Skeletal muscle satellite cell (primary cell): ENCODE results near the gene TELO2.
"Not testable (repeated sequence)": the region's sequence is repeated elsewhere in the genome, so short reads cannot be mapped to it uniquely, and the experiment has no call there.

Experiments
- H3K27me3 ChIP-seq: 2 replicates; pipeline ENCODE4 v1.7.0; 2013; ENCODE audit warnings: low read length; ENCODE audit not compliant: control insufficient read depth, insufficient read depth
- H3K36me3 ChIP-seq: 2 replicates; pipeline ENCODE4 v1.7.0; 2013; ENCODE audit warnings: mild to moderate bottlenecking, control low read depth, low read length; ENCODE audit not compliant: insufficient read depth
- H3K4me1 ChIP-seq: 2 replicates; pipeline ENCODE4 v1.7.0; 2013; ENCODE audit warnings: low read length; ENCODE audit not compliant: control insufficient read depth, insufficient read depth
- H3K4me2 ChIP-seq: 2 replicates; pipeline ENCODE4 v1.7.0; 2013; ENCODE audit warnings: mild to moderate bottlenecking, low read length
- H3K4me3 ChIP-seq: 2 replicates; pipeline ENCODE4 v1.7.0; 2013; ENCODE audit warnings: low read length
- H3K9ac ChIP-seq: 2 replicates; pipeline ENCODE4 v1.7.0; 2013; ENCODE audit warnings: mild to moderate bottlenecking, low read depth, low read length, moderate library complexity
- H3K9me3 ChIP-seq: replicated peaks from 2 replicates; pipeline ENCODE4 v1.7.0; 2013; ENCODE audit warnings: mild to moderate bottlenecking, control low read depth, low read length

Gene TELO2

DNA sequence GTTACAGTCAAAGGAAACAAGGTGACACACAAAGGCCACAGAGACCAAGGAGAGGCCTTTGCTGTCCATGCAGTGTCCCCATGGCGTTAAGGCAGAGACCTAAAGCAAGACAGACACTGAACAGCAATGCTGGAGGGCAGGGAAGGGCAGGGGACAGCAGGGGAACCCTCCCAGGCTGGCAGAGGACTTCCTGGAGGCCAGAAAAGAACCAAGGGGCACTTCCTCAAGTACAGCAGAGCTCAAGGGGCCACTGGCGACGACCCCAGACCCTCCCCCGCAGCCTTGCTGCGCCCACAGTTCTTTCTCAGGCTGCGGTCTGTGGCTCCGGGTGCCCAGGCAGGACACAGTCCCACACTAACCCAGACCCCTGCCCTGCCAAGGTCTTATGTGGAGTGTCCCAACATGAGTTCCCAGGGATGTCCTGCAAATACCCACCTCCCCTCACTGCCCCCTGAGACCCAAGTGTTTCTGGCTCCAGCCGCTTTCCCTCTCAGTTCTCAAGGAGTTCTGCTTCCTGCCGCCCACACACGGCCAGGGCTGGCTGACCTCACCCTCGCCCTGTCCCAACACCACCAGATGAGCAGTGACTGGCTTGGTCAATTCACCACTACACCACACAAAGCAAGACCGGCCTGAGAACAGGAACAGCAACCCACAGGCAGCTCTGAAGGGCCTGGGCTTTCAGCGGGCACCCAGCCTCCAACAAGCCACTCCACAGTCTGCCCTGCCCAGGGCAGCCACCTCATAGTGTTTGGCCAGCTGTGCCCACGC, 22.5 kb upstream of the TELO2 start:
- Histone ChIP-seq H3K36me3 (no peaks in the 10 kb centered on the region), H3K4me3 (peak overlapping the region; percentile 43), H3K9ac (peak overlapping the region; percentile 42), H3K9me3 (no peaks in the 10 kb centered on the region), H3K4me2 (peak overlapping the region; percentile 69), H3K4me1 (peaks cover 28% of the 10 kb centered on the region), H3K27me3 (no peaks in the 10 kb centered on the region)

DNA sequence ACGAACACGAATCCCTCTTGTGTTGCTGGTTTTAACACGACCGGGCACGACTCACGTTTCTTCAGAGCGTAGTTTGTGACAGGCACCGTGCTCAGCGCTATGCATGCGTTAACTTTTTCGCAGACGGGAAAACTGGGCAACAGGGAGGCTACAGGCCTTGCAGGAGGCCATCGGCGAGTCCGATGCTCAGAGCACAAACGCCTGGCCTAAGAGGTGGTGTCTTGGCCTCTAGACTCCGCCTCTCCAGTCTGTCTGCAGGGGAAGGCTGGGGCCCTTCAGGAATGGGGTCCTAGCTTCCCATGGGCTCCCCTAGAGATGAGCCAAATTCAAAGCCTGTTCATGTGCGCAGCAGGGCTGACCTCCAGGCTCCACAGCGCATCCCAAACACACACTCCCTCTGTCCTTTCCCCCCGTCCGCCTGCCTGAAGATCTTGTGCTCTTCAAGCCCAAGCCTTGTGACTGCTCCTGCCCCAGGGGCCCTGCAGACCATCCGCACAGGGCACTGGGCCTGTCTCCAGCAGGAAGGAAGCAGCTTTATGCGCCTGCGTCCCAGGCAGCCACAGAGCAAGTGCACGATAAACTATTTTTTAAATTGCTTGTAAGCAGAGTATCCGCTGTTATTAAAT, 21.5 kb upstream of the TELO2 start:
- H3K4me1 ChIP-seq: peaks cover 31% of the 10 kb centered on the region
- no peaks in the 10 kb centered on the region for H3K9me3 ChIP-seq
- no peak overlapping the region for H3K4me3 ChIP-seq
- no peak overlapping the region for H3K9ac ChIP-seq
- no peaks in the 10 kb centered on the region for H3K27me3 ChIP-seq
- H3K36me3 ChIP-seq: no peaks in the 10 kb centered on the region
- H3K4me2 ChIP-seq: peak overlapping the region; percentile 69

DNA sequence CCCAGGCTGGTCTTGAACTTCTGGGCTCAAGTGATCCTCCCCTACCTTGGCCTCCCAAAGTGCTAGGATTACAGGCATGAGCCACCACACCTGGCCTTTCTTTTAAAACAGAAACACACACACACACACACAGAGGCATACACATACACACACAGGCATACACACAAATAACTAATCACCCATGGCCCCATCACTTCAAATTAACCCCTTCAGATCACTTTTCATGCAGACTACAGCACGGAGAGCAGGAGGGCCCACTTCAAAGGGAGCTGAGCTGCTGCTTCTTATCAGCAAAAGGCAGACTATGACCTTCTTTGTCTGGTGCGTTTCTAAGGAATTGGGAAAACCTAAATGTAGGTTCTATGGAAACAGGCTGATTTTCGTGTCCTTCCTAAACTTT, 20.2 kb upstream of the TELO2 start:
- Histone ChIP-seq H3K27me3 (no peaks in the 10 kb centered on the region), H3K4me2 (no peak overlapping the region), H3K4me3 (no peak overlapping the region), H3K4me1 (peaks cover 31% of the 10 kb centered on the region), H3K9me3 (no peaks in the 10 kb centered on the region), H3K36me3 (no peaks in the 10 kb centered on the region), H3K9ac (no peak overlapping the region)

DNA sequence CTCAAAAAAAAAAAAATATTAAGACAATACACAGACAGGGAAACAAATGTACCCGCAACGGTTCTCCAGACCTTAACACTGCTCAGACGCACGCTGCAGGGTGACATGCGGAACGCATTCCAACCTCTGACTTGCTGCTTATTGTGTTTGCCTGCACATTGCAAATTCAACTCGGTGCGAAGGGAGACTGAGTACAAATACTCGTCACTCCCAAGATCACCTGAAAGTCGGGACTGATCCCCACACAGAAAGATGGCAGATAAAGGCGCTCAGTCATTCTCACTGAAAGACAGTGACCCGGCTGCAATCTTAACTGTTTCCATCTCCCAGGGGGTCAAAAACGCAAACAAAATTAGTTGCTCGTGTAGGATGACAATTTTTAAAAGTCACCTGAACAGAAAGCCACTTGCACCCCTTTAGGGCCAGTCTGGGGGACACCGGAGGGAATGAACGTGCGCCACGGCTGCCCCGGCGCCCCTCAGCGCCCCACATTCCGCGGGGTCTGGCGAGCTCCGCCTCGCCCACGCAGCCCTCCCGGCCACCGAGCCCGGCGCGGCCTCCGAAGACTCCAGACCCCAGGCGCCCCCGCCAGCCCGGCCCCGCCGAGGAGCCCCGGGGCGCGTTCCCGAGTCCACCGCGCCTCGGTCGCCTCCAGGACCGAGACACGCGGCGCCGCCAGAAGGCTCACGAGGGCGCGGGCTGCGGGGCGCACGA, 18.9 kb upstream of the TELO2 start:
- H3K36me3 ChIP-seq: no peaks in the 10 kb centered on the region
- H3K9me3 ChIP-seq: no peaks in the 10 kb centered on the region
- H3K4me2 ChIP-seq: peak overlapping the region; percentile 91
- peaks cover 31% of the 10 kb centered on the region for H3K4me1 ChIP-seq
- no peaks in the 10 kb centered on the region for H3K27me3 ChIP-seq
- peak overlapping the region; percentile 100 for H3K9ac ChIP-seq
- H3K4me3 ChIP-seq: peak overlapping the region; percentile 88

DNA sequence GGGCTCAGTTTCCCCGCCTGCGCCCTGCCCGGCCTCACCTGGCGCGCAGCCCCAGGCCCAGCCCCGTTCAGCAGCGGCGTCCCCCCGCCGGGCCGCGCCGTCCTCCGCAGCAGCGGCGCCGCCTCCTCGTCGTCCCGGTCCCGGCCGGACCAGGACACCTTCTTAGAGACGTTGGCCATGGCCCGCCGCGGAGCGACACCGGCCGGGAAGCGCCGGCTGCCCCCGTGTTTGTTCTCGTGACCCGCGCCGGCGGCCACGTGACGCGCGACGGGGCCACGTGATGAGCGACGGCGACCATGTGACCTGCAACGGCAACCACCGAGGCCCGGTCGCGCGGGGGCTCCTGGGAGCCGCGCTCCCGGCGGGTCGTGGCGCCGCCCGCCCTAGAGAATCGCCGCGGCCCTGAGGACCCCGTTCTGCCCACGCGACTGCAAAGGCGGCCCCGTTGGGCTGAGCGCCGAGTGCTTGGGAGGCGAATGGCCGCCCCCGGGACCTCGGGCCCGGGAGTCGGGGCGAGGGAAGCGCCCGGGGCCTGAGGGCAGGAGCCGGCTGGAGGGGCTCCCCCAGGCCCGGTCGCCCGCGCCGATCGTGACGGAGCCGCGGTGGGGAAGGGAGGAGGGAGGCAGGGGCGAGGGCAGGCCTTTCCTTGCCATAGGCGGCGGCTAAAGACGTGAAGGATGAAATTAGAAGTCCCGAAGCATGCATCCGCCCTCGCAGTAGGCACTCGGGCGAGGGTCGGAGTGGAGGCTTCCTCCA, 18.2 kb upstream of the TELO2 start, which contains the start of gene CLCN7:
TSS of gene CLCN7 (minus strand) at position 233 of the 756 bp plus-strand sequence. CDS start at position 179, 54 bp downstream.
- Histone ChIP-seq H3K9ac (peak within 1 kb of the TSS; percentile 100), H3K4me3 (peak within 1 kb of the TSS; percentile 88), H3K4me1 (peaks cover 28% of the 10 kb centered on the region), H3K9me3 (no peaks in the 10 kb centered on the region), H3K27me3 (no peaks in the 10 kb centered on the region), H3K36me3 (no peaks in the 10 kb centered on the region), H3K4me2 (peak within 1 kb of the TSS; percentile 91)

DNA sequence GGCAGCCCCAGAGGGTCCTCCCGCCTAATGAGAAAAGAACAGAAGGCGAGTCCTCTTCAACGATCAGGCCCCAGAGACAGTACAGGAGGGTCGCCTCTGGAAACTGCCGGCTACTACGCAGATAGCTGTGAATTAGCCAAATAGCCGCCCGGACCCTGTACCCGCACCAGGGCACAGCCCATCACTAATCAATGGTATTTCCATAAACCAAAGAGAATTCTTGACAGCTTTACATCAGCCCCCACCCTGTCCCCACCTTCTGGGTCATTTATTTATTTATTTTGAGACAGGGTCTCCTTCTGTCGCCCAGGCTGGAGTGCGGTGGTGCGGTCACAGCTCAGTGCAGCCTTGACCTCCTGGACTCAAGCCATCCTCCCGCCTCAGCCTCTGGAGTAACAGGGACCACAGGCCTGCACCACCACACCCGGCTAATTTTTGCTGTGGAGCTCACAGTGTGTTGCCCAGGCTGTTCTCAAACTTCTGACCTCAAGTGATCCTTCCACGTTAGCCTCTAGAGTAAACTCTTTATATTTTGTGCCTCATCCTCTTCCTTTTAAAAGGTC, 17.5 kb upstream of the TELO2 start:
- no peaks in the 10 kb centered on the region for H3K27me3 ChIP-seq
- peaks cover 21% of the 10 kb centered on the region for H3K4me1 ChIP-seq
- peak overlapping the region; percentile 91 for H3K4me2 ChIP-seq
- peak overlapping the region; percentile 88 for H3K4me3 ChIP-seq
- H3K36me3 ChIP-seq: no peaks in the 10 kb centered on the region
- H3K9me3 ChIP-seq: no peaks in the 10 kb centered on the region
- H3K9ac ChIP-seq: peak overlapping the region; percentile 100

DNA sequence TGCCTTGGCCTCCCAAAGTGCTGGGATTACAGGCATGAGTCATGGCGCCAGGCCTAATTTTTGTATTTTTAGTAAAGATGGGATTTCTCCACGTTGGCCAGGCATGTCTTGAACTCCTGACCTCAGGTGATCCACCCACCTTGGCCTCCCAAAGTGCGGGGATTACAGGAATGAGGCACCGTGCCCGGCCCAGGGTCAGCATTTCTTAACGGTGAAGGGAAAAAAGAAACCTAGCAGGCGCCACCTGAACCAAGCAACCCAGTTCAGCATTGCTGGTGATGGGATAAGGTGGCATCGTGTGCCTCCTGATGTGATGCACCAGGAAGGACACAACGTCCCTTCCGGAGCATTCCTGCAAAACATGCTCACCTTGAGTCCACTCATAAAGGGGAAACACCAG, 16.1 kb upstream of the TELO2 start:
- Histone ChIP-seq H3K36me3 (no peaks in the 10 kb centered on the region), H3K9ac (no peak overlapping the region), H3K9me3 (no peaks in the 10 kb centered on the region), H3K4me3 (no peak overlapping the region), H3K4me2 (no peak overlapping the region), H3K27me3 (no peaks in the 10 kb centered on the region), H3K4me1 (peaks cover 12% of the 10 kb centered on the region)

DNA sequence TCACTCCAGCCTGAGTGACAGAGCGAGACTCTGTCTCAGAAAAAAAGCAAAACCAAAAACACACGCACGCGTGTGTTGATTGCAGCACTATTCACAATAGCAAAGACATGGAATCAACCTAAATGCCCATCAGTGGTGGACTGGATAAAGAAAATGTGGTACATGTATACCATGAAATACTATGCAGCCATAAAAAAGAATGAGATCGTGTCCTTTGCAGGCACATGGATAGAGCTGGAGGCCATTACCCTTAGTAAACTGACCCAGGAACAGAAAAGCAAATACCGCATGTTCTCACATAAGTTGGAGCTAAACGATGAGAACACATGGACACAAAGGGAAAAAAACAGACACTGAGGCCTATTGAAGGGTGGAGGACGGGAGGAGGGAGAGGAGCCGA, 14.2 kb upstream of the TELO2 start:
- not testable (repeated sequence) for H3K36me3 ChIP-seq, H3K9ac ChIP-seq, H3K27me3 ChIP-seq, H3K9me3 ChIP-seq, H3K4me2 ChIP-seq, H3K4me3 ChIP-seq
- H3K4me1 ChIP-seq: peaks cover 11% of the 10 kb centered on the region

DNA sequence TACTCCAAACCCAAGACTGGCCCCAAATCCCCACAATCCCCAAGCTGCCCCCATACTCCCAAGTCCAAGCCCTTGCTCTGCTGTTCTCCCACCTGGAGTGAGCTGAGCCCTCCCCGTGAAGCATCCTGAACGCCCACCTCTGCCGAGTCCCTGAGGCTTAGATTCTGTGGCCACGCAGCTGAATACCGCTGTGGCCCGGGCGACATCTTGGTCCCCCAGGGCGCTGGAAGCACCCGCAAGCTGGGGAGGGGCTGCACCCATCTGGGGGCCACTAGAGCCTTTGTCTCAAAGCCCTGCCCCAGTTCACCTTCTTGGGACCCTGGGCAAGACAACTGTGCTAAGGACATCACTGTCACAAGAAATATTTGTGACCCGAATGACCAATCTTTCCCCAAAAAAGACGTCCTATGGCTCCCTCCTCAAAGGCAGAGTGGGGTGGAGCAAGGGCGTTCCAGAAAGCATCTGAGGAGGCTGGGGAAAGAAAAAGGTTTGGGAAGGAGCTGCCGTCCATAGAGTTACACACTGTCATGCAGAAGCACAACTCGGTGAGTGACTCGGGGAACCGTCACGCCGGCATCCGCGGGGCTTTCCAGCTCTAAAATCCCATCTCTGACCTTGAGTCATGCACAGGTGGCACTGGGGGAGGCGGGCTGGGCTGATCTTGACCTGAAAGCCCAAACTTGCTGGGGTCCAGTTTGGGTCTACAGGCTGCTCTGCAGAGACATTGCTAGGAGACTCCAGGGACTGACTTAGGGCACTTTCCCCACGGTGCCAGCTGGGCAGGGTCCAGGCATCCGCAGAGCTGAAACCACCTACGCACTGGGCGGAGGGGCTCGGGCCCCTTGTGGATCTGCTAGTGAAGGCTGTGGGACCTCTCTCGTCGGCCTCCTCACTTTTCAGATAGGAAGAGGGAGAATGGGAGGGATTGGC, 11.0 kb upstream of the TELO2 start:
- Histone ChIP-seq H3K36me3 (no peaks in the 10 kb centered on the region), H3K4me3 (no peak overlapping the region), H3K9ac (no peak overlapping the region), H3K27me3 (peaks cover 10% of the 10 kb centered on the region), H3K9me3 (no peaks in the 10 kb centered on the region), H3K4me2 (no peak overlapping the region), H3K4me1 (peaks cover 4% of the 10 kb centered on the region)

DNA sequence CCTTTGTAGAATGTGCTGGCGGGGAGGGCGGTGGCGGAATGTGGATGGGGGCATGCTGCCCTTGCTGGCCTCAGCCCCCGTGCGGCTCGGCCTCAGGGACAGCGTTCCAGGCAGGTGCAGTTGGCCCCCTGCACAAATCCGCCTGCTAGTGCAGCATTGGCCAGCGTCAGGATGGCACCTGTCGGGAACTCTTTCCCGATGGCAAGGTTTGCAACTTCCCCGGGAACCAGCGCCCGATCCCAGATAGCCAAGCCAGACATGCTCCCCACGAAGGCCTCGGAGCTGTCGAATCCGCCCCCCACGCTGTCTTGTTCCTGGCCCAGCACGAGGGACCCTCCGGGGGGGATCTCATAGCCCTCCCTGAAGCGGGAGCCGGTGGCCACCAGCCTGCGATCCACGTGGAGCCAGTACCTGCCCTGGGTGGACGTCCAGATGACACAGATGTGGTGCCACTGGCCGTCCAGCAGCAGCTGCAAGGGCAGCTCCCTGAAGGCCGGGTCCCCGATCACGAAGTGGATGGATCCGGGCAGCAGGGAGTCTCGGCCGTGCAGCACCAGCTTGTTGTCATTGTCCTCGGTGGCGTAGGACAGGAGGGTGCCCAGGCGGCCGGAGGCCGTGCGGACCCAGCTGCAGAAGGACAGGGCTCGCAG, 7.2 kb upstream of the TELO2 start:
- H3K4me2 ChIP-seq: no peak overlapping the region
- no peaks in the 10 kb centered on the region for H3K9me3 ChIP-seq
- peaks cover 10% of the 10 kb centered on the region for H3K27me3 ChIP-seq
- no peaks in the 10 kb centered on the region for H3K36me3 ChIP-seq
- H3K4me3 ChIP-seq: no peak overlapping the region
- no peak overlapping the region for H3K9ac ChIP-seq
- H3K4me1 ChIP-seq: peaks cover 4% of the 10 kb centered on the region
